GM18867 (cell line): ENCODE results near the gene INSIG2.
A peak's percentile ranks its signal among the peaks of the same experiment; 100 is the strongest.

ENCODE experiments used
- ATAC-seq: cut with Tn5 transposase; IDR thresholded peaks from one replicate; pipeline ENCODE4 v1.9.1; 2021; ENCODE audit warnings: mild to moderate bottlenecking, moderate library complexity; ENCODE audit not compliant: unreplicated experiment

The INSIG2 gene

GRCh38 chr2:118098307-118099030 lies 10.2 kb downstream of the INSIG2 start:
- no peak for ATAC-seq

GRCh38 chr2:118102433-118103082 lies 14.3 kb downstream of the INSIG2 start:
- no peak for ATAC-seq

- ATAC-seq: peak; percentile 99
These were observed 16.0 kb downstream of the INSIG2 start for GRCh38 chr2:118103951-118104940.

GRCh38 chr2:118105497-118105896 lies 17.2 kb downstream of the INSIG2 start:
- no peak for ATAC-seq

GRCh38 chr2:118106926-118107325 lies 18.7 kb downstream of the INSIG2 start:
- no peak for ATAC-seq

GRCh38 chr2:118110310-118110709 lies 22.0 kb downstream of the INSIG2 start:
- no peak for ATAC-seq

- no peak for ATAC-seq
These were observed 22.7 kb downstream of the INSIG2 start for GRCh38 chr2:118110991-118111390.

GRCh38 chr2:118112771-118113334 lies 24.6 kb downstream of the INSIG2 start:
- ATAC-seq: no peak

- no peak for ATAC-seq
These were observed 26.6 kb downstream of the INSIG2 start for GRCh38 chr2:118114863-118115262.

GRCh38 chr2:118115761-118116160 lies 27.5 kb downstream of the INSIG2 start:
- ATAC-seq: no peak

- no peak for ATAC-seq
These were observed 30.2 kb downstream of the INSIG2 start for GRCh38 chr2:118118479-118118878.

- ATAC-seq: no peak
These were observed 31.0 kb downstream of the INSIG2 start for GRCh38 chr2:118119158-118119727.

- no peak for ATAC-seq
These were observed 31.6 kb downstream of the INSIG2 start for GRCh38 chr2:118119761-118120400.

- no peak for ATAC-seq
These were observed 32.1 kb downstream of the INSIG2 start for GRCh38 chr2:118120401-118120780.

GRCh38 chr2:118121101-118121500 lies 32.8 kb downstream of the INSIG2 start:
- no peak for ATAC-seq

GRCh38 chr2:118121986-118122524 lies 33.8 kb downstream of the INSIG2 start:
- ATAC-seq: no peak

- peak; percentile 96 for ATAC-seq
These were observed 34.5 kb downstream of the INSIG2 start for GRCh38 chr2:118122594-118123281.

- no peak for ATAC-seq
These were observed 35.4 kb downstream of the INSIG2 start for GRCh38 chr2:118123561-118124232.
